HG02852 (cell line): ENCODE results near the gene HMCN2.

Experiments
- ATAC-seq: cut with Tn5 transposase; IDR thresholded peaks from one replicate; pipeline ENCODE4 v1.9.1; 2021; ENCODE audit warnings: mild to moderate bottlenecking, moderate library complexity; ENCODE audit not compliant: unreplicated experiment

The HMCN2 gene

DNA sequence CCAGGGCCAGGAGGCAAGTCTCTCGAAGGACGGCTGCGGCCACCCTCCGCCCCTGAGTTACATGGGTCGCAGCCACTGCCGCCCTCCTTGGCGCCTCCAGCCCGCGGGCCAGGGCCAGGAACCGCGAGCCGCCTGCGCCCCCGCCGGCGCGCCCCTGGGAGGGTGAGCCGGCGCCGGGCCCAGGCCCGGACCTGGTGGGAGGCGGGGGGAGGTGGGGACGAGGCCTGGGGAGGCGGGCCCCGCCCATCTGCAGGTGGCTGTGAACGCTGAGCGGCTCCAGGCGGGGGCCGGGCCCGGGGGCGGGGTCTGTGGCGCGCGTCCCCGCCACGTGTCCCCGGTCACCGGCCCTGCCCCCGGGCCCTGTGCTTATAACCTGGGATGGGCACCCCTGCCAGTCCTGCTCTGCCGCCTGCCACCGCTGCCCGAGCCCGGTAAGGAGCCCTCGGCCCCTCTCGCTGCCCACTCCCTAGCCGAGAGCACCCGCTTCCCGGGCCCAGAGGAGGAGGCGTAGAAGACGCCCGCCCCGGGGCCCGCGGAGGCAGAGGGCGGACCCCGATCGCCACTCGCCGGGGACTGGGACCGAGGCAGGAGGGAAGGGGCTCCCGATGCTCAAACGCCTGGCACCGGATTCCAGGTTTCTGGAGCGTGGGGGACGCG lies 179.1 kb downstream of the HMCN2 start, which contains the start of gene ASS1:
Gene ASS1, plus strand, starts transcription at position 397 of the 657 bp plus-strand sequence. CDS start 7,268 bp downstream, outside the sequence.
- ATAC-seq: no peak

DNA sequence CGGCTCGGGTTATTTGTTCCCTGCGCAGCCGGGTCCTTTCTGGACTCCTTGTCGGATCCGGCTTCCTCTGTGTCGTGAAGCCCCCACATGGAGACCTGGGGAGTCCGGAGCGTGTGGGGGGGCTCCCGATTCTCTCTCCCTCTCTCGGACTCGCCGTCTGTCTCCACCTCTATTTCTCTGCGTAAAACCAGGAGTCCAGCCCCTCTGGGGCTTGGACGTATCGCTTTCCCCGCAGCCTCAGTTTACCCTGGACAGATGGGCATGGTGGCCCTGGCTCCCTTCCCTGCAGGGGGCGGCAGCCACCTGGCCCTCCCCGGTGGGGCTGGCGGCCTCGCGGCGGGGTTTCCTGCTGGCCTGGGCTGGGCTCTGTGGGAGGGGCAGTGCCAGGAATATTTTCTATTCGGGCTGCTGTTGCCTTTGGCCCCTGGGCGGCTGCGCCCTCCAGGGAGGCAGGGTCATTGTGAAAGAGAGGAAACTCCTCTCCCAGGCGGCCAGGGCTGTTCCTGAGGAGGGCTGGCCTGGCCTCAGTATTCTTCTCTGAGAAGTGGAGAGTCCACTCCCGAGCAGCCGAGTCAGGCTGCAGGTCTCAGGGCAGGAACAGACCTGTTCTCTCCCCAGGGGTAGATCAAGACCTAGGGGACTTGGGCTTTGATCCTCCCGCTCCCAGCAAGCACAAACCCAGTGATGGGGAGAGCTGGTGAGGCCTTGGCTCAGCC lies 179.9 kb downstream of the HMCN2 start:
- no peak for ATAC-seq

DNA sequence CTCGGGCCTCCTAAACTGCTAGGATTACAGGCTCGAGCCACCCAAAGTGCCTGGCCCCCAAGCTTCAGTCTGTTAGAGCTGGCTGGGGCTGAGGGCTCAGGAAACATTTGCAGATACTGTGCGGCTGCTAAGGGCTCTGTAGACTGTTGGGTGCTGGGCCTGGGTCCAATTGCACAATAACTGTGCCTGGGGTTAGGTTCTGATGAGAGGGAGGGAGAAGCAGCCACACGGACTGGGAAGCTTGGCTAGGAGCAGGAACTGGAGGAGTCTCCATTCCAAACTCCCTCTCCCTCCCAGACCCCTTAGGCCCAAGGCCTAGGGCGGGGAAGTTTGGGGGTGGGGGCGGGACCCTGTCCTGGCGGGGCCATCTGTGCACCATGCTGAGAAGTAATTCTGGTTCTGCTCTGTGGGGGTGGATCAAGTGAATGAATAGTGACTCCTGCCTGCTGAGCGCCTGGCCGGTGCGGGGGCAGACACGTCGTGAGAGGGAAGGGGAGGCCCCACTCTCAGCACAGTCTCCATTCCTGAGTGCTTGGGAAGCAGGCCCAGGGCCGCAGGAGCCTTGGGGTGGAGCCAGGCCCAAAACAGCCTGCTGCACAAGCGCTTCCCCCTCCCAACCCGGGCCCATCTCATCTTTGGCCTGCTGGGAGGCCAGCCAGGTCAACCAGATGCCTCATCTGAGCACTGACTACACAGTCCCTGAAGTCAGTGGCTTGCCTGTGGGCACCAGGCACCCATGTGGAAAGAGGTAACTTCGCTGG lies 180.7 kb downstream of the HMCN2 start:
- no peak for ATAC-seq

DNA sequence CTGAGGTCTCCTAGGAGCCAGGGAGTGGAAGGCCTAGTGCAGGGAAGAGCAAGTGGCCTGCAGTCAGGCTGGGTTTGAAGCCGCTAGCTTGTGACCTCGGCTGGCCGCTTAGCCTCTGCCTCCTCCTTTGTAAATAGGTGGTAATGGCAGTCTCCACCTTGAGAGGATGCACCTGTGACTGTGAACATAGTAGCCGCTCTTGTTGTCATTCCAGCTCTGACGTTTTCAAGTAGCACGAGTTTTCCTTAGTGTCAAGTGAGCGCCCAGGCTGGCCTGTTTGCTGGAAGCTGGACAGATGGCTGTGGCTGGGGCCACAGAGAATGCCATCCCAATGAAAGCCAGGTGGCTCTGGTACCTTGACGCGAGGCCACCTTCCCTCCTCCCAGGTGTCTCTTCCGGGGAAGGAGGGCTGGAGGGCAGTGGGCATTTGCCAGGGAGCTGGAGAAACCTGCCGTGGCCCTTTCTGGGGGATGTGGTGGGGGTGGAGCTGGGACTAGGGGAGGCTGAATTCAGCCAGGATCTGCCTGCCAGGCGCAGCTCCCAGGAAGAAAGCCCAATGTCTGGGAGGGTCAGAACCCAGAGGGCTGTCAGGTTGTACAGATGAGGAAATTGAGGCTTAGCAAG lies 181.7 kb downstream of the HMCN2 start:
- no peak for ATAC-seq

DNA sequence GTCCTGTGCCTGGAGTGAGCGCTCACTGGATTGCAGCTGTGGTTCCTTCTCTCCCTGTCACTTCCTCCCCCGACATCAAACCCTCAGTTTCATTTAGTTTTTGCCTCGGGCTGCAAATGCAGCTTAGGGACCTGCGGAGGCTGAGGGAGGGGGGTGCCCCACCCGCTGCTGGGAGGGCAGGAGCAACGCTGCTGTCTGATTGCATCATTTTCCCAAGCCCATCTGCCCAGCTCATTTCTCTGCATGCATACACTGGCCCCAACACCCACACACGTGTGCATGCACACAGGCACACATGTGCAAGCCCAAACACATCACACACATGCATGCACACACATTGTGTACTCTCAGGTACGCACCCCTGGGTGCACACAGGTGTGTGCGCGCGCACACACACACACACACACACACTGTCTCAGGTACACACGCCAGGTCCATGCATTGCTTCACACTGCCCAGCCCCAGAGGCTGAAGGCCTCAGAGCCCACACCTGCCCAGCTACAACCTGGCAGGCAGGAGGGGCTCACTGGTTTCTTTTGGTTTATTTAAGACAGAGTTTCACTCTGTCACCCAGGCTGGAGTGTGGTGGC lies 182.6 kb downstream of the HMCN2 start:
- ATAC-seq: no peak

DNA sequence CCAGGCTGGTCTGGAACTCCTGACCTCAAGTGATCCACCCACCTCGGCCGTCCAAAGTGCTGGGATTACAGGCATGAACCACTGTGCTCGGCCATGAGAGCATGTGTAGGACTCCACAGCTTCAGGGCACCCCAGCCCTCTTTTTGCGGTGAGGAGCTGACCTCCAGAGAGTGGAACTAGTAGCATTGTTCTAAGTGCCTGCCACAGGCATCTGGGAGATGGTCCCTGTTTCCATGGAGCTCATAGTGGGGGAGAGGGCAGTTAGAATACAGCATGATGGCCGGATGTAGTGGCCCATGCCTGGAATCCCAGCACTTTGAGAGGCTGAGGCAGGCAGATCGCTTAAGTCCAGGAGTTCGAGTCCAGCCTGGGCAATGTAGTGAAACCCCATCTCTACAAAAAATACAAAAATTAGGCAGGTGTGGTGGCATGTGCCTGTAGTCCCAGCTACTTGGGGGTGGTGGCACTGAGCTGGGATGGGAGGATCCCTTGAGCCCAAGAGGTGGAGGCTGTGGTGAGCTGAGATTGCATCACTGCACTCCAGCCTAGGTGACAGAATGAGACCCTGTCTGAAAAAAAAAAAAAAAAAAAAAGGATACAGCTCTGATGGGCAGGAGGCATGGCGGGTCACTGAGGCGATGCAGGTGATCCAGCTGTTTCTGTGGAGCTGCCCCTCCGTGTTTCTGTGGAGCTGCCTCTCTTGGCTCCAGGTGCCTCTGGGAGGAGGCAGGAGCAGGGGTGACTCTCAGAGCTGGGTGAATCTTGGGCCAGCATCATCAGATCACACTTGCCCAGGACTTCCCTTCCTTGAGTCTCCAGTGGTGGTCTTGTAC lies 183.4 kb downstream of the HMCN2 start:
- no peak for ATAC-seq

DNA sequence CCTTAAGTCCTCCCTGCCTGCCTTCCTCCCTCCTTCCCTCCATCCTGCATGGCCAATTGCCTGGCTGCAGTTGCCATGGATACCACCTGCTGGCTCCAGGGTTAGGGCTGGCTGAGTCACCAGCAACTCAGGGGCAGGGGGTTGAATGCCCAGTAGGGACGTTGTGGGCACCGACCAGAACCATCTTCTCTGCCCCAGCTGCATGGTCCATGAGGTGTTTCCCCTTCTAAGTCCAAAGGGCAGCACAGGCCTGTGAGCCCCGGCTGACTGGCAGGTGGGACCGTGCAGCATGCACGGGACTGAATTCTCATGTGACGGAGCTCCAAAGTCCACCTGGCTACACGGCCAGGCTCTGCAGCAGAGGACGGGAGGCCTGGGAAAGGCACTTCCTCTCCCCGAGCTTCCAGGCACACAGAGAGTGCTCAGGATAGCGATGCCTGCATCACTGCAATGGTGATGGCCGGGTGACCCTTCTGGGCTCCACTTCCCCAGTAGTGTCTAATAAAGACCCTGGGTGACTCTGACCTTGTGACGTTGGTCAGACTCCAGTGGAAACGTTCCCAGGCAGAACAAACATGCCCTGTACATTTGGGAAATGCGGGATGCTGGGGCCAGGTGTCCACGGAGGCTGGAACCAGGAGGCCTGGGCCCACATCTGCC lies 184.9 kb downstream of the HMCN2 start:
- ATAC-seq: no peak

DNA sequence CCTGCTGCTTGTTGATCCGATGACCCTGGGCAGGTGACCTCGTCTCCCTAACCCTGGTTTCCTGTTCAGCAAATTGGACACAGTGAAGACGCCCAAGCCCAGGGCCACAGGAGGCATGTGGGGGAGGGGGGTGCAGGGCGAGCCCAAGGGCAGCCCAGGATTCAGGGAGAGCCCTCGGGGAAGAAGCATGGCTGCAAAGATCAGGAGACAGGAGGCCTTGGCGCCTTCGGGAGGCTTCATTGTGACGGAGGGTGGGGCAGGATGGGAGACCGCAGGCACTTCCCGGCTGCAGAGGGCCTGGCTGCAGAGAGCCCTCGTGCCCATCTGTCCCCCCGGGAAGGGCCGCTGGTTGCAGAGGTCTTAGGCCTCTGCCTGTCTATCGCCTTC lies 185.4 kb downstream of the HMCN2 start:
- ATAC-seq: no peak

DNA sequence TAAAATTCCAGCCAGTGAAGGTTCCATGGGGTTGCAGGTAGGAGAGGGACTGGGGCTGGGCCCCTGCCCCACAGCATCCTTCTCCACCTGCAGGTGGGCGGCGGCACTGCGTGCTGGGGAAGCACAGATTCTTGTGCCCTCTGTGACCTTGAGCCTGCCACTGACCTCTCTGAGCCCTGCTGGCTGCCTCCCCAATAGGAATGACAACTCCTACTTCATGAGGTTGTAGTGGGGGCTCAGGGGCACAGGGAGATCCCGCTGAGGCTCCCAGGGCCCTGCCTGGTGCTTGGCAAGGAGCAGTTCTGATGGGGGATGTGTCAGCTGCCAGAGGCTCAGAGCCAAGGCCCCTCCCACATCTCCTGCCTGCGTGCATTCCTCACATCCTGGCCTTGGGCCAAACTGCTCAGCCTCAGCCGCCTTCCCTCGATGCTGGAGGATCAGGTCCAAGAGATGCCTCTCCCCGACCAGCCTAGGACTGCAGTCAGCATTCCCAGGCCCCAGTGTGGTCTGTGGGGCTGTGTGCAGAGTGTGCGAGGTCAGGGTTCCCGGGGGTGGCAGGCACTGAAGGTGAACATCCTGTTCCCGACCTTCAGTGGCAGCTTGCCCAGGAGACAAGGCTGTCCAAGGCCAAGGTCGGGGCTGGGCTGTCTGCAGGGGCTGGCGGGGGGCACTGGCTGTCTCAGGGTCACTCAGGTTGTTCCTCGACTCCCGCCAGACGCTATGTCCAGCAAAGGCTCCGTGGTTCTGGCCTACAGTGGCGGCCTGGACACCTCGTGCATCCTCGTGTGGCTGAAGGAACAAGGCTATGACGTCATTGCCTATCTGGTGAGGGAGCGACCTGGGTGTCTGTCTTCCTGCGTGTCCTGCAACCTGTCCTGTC lies 186.2 kb downstream of the HMCN2 start:
- no peak for ATAC-seq

DNA sequence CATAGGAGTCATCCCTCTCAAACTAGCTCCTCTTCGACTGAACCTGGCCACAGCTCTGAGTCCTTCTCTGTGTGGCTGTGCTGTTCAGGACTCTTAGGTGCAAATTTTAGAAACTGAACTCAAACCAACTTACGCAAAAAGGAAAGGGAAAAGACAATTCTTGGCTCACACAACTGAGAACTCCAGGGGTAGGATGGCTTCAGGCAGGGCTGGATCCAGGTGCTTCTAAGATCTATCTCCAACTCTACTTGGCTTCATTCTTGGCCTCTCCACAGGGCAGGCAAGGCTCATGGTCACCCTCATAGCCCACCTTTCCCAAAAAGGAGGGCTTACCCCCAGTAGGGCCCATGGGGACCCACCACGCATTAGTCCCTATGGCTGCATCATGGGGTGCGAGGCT lies 187.3 kb downstream of the HMCN2 start:
- no peak for ATAC-seq

DNA sequence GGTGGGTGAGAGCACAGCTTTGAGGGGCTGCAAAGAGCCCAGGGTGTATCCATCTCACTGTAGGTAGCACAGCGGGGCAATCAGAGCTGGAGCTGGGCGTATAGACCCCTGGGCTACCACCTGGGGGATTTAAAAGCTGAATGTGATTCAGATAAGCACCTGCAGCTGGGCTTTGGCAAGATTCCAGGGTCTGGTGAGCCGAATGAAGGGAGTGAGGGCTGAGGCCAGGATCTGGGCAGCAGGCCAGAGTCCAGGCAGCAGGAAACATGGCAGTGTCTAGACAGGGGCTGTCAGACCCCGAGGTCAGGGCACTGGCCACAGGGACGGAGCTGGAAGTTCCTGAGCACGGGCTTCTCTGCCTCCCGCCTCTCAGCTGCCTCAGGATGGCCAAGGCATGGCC lies 187.9 kb downstream of the HMCN2 start:
- no peak for ATAC-seq

DNA sequence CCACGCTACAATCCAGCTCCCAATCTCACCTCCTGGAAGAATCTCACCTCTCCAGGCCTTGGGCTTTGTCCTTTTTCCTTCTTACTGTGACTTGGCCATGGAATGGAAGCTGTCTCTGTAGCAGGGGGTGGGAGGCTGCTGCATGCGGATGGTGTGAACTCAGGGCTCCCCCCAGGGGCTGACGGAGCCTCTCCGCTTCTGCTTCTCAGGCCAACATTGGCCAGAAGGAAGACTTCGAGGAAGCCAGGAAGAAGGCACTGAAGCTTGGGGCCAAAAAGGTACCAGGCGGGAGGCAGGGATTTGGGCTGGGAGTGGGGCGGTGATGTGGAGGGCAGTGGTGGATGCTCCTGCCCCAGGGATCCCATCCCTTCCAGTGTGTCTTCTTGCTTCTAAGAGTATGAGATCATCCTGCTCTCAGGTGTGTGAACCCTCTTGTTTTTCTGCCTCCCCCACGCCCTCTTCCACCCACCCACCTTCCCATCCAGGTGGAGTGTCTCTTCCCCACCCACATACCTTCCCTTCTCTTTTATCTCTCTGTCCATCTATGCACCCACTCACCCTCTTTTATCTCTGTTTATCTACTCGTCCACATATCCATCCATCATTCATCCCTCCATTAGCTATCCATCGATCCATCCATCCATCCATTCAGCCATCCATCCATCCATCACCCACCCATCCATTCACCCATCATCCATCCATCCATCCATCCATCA lies 188.7 kb downstream of the HMCN2 start:
- no peak for ATAC-seq

DNA sequence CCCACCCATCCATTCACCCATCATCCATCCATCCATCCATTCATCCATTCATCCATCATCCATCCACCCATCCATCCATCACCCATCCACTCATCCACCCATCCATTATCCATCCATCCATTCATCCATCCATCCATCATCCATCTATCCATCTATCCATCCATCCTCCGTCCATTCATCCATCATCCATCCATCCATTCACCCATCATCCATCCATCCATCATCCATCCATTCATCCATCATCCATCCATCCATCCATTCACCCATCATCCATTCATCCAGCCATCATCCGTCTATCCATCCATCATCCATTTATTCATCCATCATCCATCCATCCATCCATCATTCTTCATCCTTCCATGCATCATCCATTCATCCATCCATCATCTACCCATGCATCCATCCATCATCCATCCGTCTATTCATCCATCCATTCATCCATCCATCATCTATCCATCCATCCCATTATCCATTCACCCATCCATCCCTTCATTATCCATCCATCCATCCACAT lies 189.3 kb downstream of the HMCN2 start:
- ATAC-seq: no peak

DNA sequence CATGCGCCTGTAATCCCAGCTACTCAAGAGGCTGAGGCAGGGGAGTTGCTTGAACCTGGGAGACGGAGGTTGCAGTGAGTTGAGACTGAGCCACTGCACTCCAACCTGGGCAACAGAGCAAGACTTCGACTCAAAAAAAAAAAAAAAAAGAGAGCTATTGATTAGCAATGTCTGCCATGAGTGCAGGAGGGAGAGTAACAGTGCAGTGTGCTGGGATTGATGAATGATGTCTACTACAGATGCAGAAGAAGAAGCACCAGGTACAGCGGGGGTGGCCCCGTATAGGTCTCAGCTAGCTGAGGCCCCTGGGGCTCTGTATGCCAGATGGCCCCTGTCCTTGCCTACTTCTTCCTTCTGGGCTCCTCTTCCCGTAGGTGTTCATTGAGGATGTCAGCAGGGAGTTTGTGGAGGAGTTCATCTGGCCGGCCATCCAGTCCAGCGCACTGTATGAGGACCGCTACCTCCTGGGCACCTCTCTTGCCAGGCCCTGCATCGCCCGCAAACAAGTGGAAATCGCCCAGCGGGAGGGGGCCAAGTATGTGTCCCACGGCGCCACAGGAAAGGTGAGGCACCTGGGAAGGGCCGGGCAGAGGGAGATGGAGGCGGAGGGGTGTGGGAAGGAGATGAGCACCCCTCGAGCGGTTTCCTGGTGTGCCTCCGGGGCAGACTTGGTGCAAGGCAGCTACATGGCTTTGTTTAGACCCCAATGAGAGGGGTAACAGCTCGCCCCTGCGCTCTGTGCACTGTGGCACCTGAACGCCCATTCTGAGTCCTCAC lies 192.7 kb downstream of the HMCN2 start:
- ATAC-seq: no peak

DNA sequence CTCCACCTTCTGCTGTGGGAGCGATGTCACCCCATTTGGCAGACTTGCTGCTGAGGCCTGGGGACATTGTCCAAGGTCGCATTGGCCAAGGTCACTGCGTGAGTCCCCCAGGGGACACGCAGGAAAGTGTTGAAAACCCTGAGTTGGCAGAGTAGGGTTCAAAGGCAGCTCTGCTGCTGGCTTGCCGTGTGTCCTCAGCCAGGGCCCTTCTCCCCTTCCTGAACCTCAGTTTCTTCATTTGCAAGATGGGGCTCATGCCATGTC lies 193.2 kb downstream of the HMCN2 start:
- no peak for ATAC-seq

DNA sequence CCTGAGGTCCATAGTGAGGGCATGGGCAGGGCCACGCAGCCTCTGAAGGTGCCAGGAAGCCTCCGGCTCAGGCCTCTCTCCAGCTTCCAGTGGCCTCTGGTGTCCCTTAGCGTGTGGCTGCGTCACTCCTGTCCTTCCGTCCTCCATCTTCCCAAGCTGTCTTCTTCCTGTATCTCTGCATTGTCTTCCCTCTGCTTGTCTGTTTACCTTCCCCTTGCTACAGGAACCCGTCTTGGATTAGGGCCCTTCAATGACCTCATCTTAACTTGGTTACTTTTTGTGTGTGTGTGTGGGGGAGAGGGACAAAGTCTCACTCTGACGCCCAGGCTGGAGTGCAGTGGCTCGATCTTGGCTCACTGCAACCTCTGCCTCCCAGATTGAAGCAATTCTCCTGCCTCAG lies 193.6 kb downstream of the HMCN2 start:
- ATAC-seq: no peak

DNA sequence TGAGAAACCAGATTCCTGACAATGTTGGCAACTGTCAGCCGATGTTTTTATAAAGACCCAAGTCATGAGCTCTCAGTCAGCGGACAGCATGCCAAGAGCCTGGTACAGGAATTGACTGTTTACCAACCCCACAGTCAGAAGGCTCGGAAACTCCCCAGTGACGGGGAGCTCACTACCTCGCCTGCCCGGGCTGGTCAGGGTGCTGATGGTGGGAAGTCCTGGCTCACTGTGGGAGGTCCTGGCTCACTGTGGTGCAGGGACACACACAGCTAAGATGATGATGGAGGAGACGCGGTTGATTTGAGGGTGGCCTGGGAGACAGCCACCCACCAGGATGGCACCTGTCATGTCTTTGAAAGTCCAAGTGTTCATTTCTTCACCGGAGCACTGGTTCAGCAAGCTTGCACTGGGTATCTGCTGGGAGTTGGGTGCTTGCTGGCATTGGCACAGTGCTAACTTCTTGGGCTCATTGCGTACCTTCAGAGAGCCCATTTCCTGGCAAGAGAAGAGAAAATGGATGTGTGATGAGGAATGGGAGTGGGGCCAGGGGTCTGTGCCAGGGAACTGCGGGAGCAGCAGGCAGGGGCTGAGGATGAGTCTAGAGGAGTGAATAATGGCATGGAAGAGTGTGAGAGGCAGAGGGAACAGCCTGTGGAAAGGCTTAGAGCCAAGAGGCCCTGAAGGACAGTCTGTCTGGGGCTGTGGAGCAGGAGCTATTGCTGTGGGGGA lies 194.5 kb downstream of the HMCN2 start:
- ATAC-seq: no peak
